ENCODE data around the gene ZNF19.

ZNF19 gene

DNA sequence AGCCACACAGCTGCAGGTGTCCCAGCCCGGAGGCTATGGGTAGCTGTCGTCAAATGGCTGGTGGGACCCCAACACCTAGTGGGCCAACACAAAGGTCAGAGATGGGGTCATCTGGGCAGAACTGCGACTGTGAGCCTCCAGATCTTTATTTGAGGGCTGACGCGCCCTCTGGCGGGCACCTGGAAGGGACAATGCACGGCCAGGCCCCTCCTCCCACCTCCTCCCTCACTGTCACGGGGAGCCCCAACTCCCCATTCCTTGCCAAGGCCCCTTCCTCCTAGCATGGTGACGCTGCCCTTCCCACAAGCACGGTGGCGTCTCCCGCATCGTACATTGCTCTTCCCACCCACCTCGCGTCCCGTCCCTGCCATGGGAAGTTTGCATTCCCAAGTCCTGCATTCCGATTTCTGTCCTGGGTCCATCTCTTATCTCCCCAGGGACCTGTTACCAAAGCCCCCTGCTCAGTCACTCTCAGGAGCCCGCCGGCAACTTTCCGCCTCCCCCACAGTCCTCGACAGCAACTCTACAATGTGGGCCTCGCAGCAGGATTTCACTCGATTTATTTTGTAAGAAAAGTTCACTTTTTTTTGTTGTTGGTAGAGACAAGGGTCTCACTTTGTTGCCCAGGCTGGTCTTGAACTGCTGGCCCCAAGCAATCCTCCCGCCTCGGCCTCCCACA is 48.3 kb downstream of the ZNF19 start:
- DNase-seq: no peak

DNA sequence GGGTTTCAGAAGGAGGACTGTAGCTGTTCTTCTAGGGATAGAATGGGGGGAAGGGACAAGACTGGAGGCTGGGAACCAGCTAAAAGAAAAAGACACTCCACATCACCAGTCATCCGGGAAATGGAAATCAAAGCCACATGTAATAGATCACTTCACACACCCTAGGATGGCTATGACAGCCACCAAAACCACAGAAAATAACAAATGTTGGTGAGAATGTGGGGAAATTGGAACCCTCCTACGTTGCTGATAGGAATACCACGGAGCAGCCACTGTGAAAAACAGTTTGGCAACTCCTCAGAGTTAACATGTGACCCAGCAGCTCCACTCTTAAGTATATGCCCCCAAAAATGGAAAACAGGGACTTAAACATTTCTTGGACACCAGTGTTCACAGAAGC is 49.6 kb downstream of the ZNF19 start:
- no peak for DNase-seq

DNA sequence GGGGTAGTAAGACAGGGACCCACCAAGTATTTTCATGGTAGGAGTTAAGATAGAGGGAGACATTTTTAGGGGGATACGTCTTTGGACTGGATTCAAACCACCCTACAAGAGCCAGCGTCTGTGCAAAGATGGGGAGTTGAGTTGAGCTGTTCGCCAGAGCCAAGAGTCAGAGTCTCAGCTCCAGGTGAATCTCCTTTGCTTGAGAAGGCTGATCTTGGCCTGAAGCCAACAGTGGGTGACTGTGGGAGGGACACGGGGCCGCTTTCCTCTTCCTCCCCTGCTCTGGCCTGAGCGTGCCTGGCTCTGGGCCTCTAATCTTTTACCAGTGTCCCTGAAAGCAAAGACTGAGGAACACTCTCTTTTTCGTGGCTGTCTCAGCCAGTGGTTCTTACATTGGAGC is 52.7 kb downstream of the ZNF19 start:
- no peak for DNase-seq

DNA sequence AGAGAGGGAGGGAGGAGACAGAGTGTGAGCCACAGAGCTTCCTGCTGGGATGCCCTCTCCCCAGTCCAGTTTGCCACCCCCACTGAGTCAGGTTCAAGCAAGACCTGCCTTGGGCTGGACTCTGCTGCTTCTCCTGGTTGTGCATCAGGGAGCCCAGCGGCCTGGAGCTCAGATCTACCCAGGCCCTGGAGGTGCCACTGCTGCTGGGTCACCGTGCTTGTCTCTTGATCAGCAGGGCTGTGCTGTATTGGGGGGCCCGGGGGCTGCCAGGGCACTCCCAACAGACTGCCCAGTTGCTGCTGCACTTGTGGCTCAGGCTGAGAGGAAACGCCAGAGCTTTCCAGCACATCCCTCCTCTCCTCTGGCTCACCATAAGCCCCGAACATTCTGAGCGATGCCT is 56.2 kb downstream of the ZNF19 start:
- no peak for DNase-seq

DNA sequence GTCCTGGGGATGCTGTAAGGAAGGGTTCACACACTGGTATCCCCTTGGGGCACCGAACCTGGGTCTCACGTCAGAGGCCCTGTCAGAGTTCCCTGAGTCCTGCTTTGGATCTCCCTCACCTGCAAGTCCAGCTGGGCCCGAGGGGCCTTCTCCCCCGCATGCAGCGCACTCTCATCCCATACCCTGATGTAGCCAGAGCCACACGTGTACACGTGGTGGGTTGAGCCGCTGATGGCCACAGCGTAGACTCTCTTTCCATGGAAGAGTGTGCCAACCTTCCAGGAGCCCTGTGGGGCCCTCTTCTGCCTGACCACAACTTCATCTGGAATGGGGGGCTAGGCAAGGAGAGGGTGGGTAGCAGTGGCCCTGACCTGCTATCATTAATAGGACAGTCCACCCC is 57.1 kb downstream of the ZNF19 start:
- no peak for DNase-seq

DNA sequence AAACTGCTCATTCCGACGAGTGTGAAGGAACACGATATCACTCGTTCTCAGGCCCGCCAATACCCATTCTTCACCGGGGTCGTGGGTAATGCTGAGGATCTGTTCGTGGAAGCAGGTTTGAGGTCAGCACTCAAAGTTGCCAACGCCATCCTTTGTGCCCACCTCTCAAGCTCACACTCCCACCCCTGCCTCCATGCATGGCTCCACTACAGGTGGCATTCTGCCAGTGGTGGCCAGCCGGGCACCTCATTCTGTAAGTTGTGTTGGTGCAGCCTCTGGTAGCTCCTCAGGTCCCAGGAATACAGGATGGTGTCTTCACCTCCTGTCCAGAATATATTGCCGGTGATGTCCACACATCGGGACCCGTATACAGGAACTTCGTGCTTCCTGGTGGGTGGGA is 57.9 kb downstream of the ZNF19 start:
- no peak for DNase-seq

DNA sequence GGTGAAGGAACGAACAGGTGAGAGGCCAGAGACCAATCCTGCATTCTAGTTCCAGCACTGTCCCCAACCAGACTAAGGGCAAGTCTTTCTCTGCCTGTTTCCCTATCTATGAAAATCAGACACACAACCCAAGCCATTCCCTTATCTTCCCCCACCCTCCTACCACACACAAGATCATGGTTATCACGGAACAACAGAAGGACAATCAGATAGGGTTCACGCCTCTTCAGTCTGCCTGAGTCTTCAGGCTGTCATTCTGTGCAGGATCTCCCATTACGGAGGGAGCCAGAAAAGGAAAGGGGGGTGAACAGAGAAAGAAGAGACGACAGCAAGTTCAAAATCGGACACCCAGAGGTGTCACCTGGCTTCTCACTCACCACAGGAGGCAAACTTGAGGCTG is 58.4 kb downstream of the ZNF19 start:
- no peak for DNase-seq

DNA sequence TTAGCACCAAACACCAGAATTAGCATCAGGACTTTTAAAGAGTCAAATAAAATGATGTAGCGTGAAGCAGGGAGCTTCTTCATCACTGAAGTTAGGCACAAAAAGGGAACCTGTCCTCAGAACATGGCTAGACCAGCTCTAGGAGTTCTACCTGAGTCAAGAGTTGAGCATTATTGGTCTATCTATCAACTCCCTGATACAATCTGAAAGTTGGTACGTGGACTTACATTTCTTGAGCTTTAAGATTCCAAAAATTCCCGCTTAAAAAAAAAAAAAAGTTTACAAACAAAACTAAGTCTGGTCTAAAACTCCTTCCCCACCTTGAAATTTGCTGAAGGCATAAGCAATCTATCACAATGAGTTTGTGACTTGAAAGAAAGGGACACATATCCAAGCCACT is 59.5 kb downstream of the ZNF19 start:
- no peak for DNase-seq

DNA sequence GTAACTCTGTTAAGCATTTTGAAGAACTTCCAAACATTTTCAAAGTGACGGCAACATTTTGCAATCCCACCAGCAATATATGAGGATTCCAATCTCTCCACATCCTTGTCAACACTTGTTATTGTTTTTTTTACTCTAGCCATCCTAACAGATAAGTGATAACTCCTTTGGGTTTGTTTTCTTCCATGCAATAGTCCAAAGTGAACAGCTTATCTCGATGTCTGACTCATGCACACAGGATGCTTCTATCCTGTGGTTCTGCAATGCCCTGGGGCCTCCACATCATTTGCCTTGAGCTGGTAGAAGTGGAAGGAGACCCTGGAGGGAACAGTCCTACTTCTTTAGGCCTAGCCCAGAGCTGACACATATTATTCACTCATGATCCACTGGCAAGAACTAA is 60.2 kb downstream of the ZNF19 start:
- no peak for DNase-seq

DNA sequence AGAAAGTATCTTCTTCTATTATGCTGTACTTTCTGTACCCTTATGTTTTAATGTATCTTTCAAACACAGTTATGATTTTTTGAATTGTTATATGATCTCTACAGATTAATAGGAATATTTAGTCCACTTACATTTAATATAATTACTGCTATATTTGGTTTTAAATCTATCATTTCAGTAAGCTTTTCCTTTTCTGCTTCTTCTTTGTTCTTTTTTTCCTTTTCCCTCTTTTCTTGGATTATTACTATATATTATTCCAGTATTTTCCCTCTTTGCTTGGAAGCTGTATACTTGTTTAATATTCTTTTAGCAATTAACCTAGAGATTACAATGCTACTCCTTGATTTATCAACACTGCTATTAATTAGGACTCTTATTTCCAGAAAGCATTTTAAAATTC is 60.7 kb downstream of the ZNF19 start:
- no peak for DNase-seq

DNA sequence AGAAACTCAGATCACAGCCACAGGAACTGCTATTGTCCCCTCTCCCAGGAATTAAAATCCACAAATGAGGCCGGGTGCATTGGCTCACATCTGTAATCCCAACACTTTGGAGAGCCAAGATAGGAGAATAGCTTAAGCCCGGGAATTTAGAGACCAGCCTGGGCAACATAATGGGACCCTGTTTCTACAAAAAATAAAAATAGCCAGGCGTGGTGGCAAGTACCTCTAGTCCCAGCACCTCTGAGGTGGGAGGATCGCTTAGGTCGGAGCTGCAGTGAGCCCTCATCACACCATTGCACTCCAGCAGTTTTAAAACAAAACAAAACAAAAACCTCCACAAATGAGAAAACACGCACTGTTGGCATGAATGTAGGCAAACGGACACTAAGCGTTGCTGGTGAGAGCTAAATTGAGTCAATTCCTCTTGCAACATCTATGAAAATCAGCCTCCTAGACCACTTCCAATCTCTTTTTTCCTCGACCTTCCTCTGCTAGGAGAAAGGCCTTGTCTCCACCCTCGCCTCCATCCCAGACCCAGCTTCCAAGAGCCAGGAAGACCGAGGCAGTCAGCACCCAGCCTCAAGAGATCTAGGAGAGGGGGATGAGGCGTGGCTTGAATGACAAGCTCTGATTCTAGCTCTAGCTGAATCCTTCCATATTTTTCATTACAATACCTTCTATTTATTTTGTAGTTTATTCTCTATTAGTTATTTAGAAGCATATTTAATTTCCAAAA is 62.1 kb downstream of the ZNF19 start:
- DNase-seq: no peak

DNA sequence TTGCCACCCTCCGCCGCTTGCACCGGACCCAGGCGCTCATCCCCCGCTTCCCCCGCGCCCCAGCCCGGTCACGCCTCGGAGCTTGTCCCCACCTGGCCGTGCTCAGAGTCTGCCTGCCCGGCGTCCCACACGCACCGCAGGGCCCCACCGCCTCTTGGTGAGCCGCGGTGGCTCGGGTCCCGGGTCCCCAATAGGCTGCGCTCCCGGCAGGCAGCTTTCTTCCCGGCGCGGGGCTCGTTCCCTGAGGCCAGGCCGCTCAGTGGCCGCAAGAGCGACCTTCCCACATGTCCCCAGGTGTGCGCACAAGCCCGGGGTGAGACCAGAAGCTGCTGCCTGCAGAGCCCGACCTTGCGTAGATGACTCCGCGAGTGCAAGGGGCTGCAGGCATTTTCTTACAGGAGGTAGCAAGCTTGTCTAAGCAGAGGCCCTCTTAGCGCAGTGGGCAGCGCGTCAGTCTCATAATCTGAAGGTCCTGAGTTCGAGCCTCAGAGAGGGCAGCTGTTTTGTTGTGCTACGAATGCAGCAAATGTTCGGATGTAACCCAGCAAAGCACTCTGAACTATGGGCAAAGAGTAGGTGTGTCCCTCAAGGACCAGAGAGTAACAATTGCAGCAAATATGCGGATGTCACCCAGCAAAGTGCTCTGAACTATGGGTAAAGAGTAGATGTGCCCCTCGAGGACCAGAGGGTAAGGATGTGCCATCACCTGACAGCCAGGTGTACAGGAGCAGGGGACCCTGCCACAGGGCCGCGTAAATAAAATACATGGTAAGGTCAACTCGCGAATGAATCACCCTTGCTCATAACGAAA is 62.9 kb downstream of the ZNF19 start:
- peak; percentile 65 for DNase-seq

DNA sequence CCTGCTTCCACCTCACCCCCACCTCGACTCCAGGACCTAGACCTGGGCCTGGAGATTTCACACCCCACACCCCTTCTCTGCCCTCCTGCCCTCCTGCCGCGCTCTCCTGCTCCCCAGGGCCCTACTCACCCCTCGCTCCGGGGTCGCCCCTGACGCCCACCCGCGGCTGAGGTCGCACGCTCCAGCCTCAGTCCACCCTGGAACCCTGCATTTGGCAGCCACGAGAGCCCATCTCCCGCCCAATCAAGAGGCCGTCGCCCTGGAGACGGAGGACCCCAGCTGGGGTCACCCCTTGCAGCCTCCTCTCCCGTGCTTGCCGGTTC is 63.4 kb downstream of the ZNF19 start:
- DNase-seq: peak; percentile 1

DNA sequence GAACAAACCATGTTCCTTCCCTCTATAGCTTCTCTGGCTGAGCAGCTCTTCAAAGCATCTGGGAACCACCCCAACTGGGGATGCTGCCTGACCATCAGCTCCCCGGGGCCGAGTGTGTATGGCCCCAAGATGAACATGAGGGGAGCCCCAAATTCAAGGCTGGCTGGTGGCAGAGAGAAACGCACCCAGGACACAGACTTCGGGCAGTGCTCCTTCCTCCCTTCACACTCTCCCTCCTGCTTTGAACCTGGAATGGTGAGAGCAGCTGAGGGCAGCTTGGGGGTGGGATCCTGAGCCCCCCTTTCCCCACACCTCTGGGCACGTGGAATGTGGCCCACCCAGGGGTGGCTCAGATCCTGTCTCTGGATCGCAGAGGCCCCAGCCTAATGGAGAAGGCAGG is 64.5 kb downstream of the ZNF19 start:
- DNase-seq: no peak

DNA sequence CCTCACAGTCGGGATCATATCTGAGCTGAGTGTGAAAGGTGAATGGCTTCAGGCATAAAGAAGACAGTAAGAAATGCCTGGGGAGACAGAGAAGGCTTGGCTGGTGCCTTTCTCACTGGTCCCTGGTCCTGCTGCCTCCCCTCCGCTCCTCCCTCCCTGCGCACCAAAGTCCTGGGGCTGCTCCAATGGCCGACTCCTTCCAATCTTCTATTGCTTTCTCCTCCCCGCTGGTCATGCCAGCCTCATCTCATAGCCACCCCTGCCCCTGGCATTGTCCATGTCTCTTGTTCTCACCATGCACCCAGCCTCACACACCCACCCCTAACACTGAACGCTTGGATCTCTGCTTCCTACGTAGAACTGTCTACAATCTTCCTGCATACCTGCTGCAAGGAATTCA is 65.3 kb downstream of the ZNF19 start:
- no peak for DNase-seq

Data from NCI-H748 treated with DMSO at 0.1 percent for 48 hours (cell line).